HUES64 (cell line): ENCODE data around the gene SCN1B.

ENCODE experiments used
- H3K27ac ChIP-seq: 2 replicates; pipeline ENCODE4 v1.7.0; 2013; ENCODE audit warnings: low read depth, low read length, inconsistent platforms
- H3K27me3 ChIP-seq: 2 replicates; pipeline ENCODE4 v1.6.1; 2013; ENCODE audit warnings: mild to moderate bottlenecking, low read length; ENCODE audit not compliant: insufficient read depth
- H3K36me3 ChIP-seq: 2 replicates; pipeline ENCODE4 v1.6.1; 2013; ENCODE audit warnings: mild to moderate bottlenecking, low read length; ENCODE audit not compliant: insufficient read depth
- H3K4me1 ChIP-seq: 2 replicates; pipeline ENCODE4 v1.6.1; 2013; ENCODE audit warnings: mild to moderate bottlenecking, low read length, moderate library complexity; ENCODE audit not compliant: insufficient read depth
- H3K4me3 ChIP-seq: 2 replicates; pipeline ENCODE4 v1.5.1; 2013; ENCODE audit warnings: mild to moderate bottlenecking, low read length, moderate library complexity
- H3K9ac ChIP-seq: 2 replicates; pipeline ENCODE4 v1.6.1; 2013; ENCODE audit warnings: mild to moderate bottlenecking, low read depth, low read length
- H3K9me3 ChIP-seq: 2 replicates; pipeline ENCODE4 v1.6.1; 2013; ENCODE audit warnings: low read depth, low read length; ENCODE audit not compliant: insufficient read depth
- WGBS: fragments of 150-250, 120-280 bp; methylation state at CpG from one replicate; pipeline ENCODE4 v1.1.7; 2013; ENCODE audit warnings: missing lambda C conversion rate; 5-methylcytosine and 5-hydroxymethylcytosine counted together

Gene SCN1B

DNA sequence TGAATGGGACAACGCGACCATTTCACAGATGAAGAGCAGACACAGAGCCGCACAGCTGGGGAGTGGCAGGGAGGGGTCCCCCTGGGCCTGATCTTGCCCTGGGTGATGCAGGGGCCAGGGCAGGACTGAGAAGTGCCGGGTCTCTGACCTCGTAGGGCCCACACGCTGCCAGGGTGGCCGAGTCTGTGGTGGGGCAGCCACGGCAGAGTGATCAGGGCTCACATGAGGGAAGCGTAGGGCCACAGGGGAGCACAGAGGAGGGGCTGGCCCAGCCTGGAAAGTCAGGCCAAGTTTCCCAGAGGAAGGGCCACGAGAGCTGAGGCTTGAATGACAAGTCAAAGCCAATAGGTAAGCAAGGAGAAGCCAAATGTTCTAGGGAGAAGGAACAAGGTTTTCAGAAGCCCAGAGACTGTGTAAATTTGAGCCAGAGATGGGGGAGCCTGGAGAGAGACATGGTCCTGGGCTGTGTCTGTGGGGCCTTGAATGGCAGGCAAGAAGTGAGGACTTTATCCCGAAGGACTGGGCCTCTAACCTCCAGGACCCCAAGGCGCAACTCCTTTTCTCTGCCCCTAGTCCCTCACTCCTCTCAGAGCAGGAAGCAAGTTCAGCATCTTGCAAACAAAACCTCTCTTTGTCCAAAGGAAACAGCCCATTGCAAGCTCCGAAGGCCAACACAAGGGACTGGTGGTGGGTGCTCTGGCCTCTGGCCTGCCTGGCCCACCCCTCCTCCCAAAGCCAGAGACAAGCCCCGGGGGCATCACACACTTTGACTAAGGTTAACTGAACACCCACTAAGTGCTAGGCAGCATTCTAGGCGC, 53.6 kb downstream of the SCN1B start:
- Histone ChIP-seq H3K36me3 (no peaks in the 10 kb centered on the region), H3K4me3 (no peak overlapping the region), H3K27me3 (no peaks in the 10 kb centered on the region), H3K27ac (no peak overlapping the region), H3K9me3 (no peaks in the 10 kb centered on the region), H3K9ac (no peak overlapping the region), H3K4me1 (peaks cover 2% of the 10 kb centered on the region; the same call in 1 of the 2 replicates)
- 89% methylated on average over 15 of the region's 15 CpGs for WGBS

DNA sequence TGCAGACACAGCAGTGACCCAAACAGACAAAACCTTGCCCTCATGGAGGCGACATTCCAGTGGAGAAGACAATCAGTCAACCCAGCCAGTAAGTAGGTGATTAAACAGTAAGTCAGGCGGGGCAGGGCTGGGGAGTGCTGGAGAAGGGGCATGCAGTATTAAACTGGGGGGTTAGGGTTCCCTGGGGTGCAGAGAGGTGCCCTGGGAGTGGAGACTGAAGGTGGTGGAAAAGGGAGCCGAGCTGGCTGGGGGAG, 54.2 kb downstream of the SCN1B start:
- no peaks in the 10 kb centered on the region for H3K9me3 ChIP-seq
- no peak overlapping the region for H3K9ac ChIP-seq
- no peak overlapping the region for H3K4me3 ChIP-seq
- H3K4me1 ChIP-seq, result peaks cover 2% of the 10 kb centered on the region; the same call in 1 of the 2 replicates
- no peaks in the 10 kb centered on the region for H3K36me3 ChIP-seq
- WGBS, result 80% methylated on average over 3 of the region's 3 CpGs
- no peaks in the 10 kb centered on the region for H3K27me3 ChIP-seq
- H3K27ac ChIP-seq, result no peak overlapping the region

DNA sequence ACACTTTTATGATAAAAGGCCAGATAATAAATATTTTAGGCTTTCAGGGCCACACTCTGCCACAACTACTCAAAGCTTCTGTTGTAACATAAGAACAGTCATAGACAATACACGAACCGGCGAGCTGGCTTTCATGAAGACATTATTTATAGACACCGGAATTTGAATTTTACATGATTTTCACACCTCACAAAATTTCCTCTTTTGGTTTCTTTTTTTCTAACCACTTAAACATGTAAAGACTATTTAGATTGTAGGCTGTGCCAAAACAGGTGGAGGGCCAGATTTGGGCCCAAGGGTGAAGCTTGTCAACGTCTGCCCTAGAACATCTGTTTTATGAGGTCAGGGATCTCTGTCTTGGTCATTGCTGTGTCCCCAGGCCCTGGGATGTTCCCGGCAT, 55.7 kb downstream of the SCN1B start:
- WGBS, result 83% methylated on average over 6 of the region's 6 CpGs
- Histone ChIP-seq H3K27me3 (no peaks in the 10 kb centered on the region), H3K27ac (no peak overlapping the region), H3K9me3 (no peaks in the 10 kb centered on the region), H3K36me3 (no peaks in the 10 kb centered on the region), H3K4me3 (no peak overlapping the region), H3K4me1 (peaks cover 8% of the 10 kb centered on the region), H3K9ac (no peak overlapping the region)

DNA sequence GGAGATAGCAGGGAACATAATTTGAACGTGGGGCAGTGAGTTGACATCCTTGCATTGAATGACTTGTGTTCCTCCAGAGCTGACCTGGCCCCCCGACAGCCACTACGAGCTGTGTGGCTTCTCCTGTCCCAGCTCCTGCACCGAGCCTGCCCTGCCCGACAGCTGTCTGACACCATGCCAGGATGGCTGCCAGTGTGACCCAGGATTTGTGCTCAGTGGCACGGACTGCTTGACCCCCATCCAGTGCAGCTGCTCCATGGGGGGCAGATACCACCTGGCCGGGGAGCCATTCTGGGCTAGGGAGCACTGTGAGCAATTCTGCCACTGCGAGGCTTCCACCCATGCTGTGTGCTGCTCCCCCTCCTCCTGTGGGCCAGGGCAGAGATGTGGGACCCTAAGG, 56.2 kb downstream of the SCN1B start:
- H3K9ac ChIP-seq, result no peak overlapping the region
- H3K36me3 ChIP-seq, result no peaks in the 10 kb centered on the region
- H3K9me3 ChIP-seq, result no peaks in the 10 kb centered on the region
- H3K27me3 ChIP-seq, result no peaks in the 10 kb centered on the region; the same call in 1 of the 2 replicates
- whole genome bisulfite sequencing, result 91% methylated on average over 8 of the region's 8 CpGs
- H3K4me3 ChIP-seq, result no peak overlapping the region
- no peak overlapping the region for H3K27ac ChIP-seq
- peaks cover 8% of the 10 kb centered on the region for H3K4me1 ChIP-seq

DNA sequence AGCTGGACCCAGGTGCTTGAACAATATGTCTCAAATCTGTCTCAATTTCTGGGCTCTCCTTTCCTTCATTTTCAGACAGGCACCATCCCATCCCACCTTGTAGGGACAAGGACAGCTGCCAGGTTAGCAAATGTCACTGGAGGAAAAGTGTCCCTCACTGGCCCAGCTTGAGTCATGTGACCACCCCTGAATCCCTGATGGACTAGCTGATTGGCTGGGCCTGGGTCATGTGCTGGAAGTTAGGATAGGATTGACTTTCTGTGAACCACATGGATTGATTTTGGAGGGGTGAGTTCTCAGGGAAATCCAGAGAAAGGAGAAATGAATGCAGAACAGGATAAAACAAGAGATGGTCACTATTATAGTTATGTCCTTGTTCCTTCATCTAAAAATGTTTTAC, 57.1 kb downstream of the SCN1B start:
- Histone ChIP-seq H3K4me1 (peaks cover 8% of the 10 kb centered on the region), H3K4me3 (no peak overlapping the region), H3K27ac (no peak overlapping the region), H3K27me3 (no peaks in the 10 kb centered on the region; the same call in 1 of the 2 replicates), H3K9ac (no peak overlapping the region), H3K9me3 (no peaks in the 10 kb centered on the region), H3K36me3 (no peaks in the 10 kb centered on the region)

DNA sequence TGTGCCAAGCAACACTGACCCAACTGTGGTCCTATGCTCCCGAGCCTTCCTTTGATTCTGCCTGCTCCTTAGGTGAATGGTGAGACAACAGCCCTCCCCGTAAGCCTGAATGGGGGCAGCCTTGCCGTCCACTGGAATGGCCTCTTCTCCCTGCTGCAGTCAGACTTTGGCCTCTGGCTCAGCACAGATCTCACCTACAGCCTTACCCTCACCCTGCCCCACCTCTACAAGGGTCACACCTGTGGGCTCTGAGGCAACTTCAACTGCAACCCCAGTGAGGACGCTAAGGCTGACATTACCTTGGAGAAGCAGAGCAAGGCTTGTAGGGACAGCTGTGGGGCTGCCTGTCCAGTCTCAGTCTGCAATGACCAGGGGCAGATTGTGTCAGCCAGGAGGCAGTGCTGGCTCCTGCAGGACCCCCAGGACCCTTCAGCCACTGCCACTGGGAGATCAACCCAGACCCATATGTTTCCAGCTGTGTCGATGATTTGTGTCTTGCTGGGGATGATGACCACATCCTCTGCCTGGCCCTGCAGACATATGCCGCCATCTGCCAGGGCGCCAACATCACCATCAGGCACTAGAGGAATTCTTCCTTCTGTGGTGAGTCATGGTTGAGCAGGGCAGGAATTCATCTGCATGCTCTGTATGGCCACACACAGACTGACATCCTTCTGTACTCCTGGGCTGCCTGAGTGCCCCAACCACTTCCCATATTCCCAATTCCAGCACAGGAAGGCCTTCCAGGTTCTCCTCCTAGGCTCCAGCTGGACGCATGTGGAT, 58.1 kb downstream of the SCN1B start:
- Histone ChIP-seq H3K36me3 (no peaks in the 10 kb centered on the region), H3K4me3 (no peak overlapping the region), H3K9ac (no peak overlapping the region), H3K27ac (no peak overlapping the region), H3K27me3 (no peaks in the 10 kb centered on the region; the same call in 1 of the 2 replicates), H3K4me1 (peaks cover 8% of the 10 kb centered on the region), H3K9me3 (no peaks in the 10 kb centered on the region)
- WGBS, result 86% methylated on average over 8 of the region's 8 CpGs

DNA sequence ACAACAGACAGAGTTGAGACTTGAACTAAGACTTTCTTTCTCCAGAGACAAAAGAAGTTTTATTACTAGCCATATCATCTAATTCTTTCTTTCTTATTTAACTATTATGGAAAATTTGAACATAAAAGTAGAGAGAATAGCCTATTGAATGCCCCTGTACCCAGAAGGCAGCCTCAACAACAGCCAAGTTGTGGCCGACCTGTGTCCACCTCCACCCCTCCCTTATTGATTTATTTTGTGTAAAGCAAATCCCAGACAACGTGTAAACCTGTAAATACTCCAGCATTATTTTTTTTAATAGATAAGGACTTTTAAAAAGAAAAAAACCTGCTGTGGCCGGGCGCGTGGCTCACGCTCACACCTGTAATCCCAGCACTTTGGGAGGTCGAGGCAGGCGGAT, 59.3 kb downstream of the SCN1B start:
- Histone ChIP-seq H3K9ac (no peak overlapping the region), H3K4me1 (peaks cover 8% of the 10 kb centered on the region), H3K27ac (no peak overlapping the region), H3K36me3 (no peaks in the 10 kb centered on the region), H3K9me3 (no peaks in the 10 kb centered on the region), H3K4me3 (no peak overlapping the region), H3K27me3 (no peaks in the 10 kb centered on the region; the same call in 1 of the 2 replicates)
- WGBS, result 90% methylated on average over 8 of the region's 8 CpGs
